CD14-positive monocyte (primary cell): ENCODE results near the gene BORA. TPM values are rescaled to one million over a fixed set of nuclear protein-coding genes. Genes with fewer than 3 reads are reported as not detected.
A peak's percentile ranks its signal among the peaks of the same experiment; 100 is the strongest.

Source experiments
- DNase-seq, 3 donors: peaks; one replicate each; pipeline ENCODE4 v3.0.0-alpha.2; 2011 to 2022
- H2AFZ ChIP-seq: 2 replicates; pipeline ENCODE4 v1.6.0; 2012; ENCODE audit warnings: mild to moderate bottlenecking, low read depth, low read length, inconsistent platforms; ENCODE audit not compliant: insufficient read depth, poor library complexity, severe bottlenecking
- H3K27ac ChIP-seq, 2 donors: 1 replicate in 1 of 2; 2 replicates in 1 of 2; pipeline ENCODE4 v1.5.1; 2012 to 2013; ENCODE audit warnings: low read length in 2 of 2, control low read depth in 1 of 2, inconsistent platforms in 1 of 2, low read depth in 1 of 2, mild to moderate bottlenecking in 1 of 2
- H3K27me3 ChIP-seq, 2 donors: one replicate each; pipeline versions ENCODE4 v1.6.0 to v1.6.1; 2011 to 2013; ENCODE audit warnings: low read length in 2 of 2; ENCODE audit not compliant: control insufficient read depth in 2 of 2, insufficient read depth in 2 of 2
- H3K36me3 ChIP-seq, 2 donors: replicated peaks in 1 of 2; 1 replicate in 1 of 2; 2 replicates in 1 of 2; pipeline versions ENCODE4 v1.5.1 to v1.6.1; 2012 to 2013; ENCODE audit warnings: low read length in 2 of 2, control low read depth in 1 of 2, inconsistent platforms in 1 of 2, mild to moderate bottlenecking in 1 of 2; ENCODE audit not compliant: insufficient read depth in 2 of 2, control insufficient read depth in 1 of 2
- H3K4me1 ChIP-seq, 2 donors: 1 replicate in 1 of 2; 2 replicates in 1 of 2; pipeline versions ENCODE4 v1.5.1 to v1.6.1; 2012 to 2013; ENCODE audit warnings: low read length in 2 of 2, control low read depth in 1 of 2, inconsistent platforms in 1 of 2, mild to moderate bottlenecking in 1 of 2, moderate library complexity in 1 of 2; ENCODE audit not compliant: insufficient read depth in 2 of 2, control insufficient read depth in 1 of 2
- H3K4me2 ChIP-seq: replicated peaks from 2 replicates; pipeline ENCODE3; 2012; ENCODE audit warnings: low read length, moderate library complexity, mild to moderate bottlenecking; ENCODE audit not compliant: poor library complexity, severe bottlenecking; ENCODE audit errors: extremely low read depth
- H3K4me3 ChIP-seq, 3 experiments: fragments of 200-600 bp in 1 of 3; sonication (generic) in 1 of 3; replicated peaks in 1 of 3; 1 replicate in 2 of 3; 2 replicates in 1 of 3; pipeline ENCODE4 v1.5.1; 2011 to 2013; ENCODE audit warnings: low read length in 3 of 3, mild to moderate bottlenecking in 3 of 3, control low read depth in 2 of 3, low read depth in 2 of 3, inconsistent platforms in 1 of 3, moderate library complexity in 1 of 3
- H3K79me2 ChIP-seq: 2 replicates; pipeline ENCODE4 v1.6.0; 2012; ENCODE audit warnings: mild to moderate bottlenecking, control low read depth, inconsistent platforms, low read length, moderate library complexity; ENCODE audit not compliant: insufficient read depth
- H3K9ac ChIP-seq: 2 replicates; pipeline ENCODE4 v1.6.0; 2017; ENCODE audit warnings: low read length, mild to moderate bottlenecking; ENCODE audit not compliant: insufficient read depth, poor library complexity, severe bottlenecking
- H3K9me3 ChIP-seq, 2 donors: replicated peaks in 1 of 2; 1 replicate in 1 of 2; 2 replicates in 1 of 2; pipeline versions ENCODE4 v1.5.1 to v1.6.1; 2012 to 2013; ENCODE audit warnings: low read length in 2 of 2, control low read depth in 1 of 2; ENCODE audit not compliant: control insufficient read depth in 1 of 2, insufficient read depth in 1 of 2
- H4K20me1 ChIP-seq: 2 replicates; pipeline ENCODE4 v1.6.0; 2012; ENCODE audit warnings: mild to moderate bottlenecking, low read length, control low read depth, moderate library complexity; ENCODE audit not compliant: insufficient read depth
- H3K27ac Mint-ChIP-seq, 7 donors: one replicate each; pipeline ENCODE4 v1.8.0; 2020; ENCODE audit warnings: mild to moderate bottlenecking in 7 of 7, mixed read lengths in 7 of 7, moderate library complexity in 6 of 7, inconsistent platforms in 2 of 7
- H3K27me3 Mint-ChIP-seq, 3 donors: one replicate each; pipeline ENCODE4 v1.8.0; 2021 to 2022; ENCODE audit warnings: low read depth in 3 of 3, mild to moderate bottlenecking in 3 of 3, mixed read lengths in 3 of 3, moderate library complexity in 3 of 3, inconsistent platforms in 1 of 3
- H3K36me3 Mint-ChIP-seq, 2 donors: one replicate each; pipeline ENCODE4 v1.8.0; 2020; ENCODE audit warnings: mixed read lengths in 2 of 2, inconsistent platforms in 1 of 2, mild to moderate bottlenecking in 1 of 2
- H3K4me1 Mint-ChIP-seq: one replicate; pipeline ENCODE4 v1.8.0; 2020; ENCODE audit warnings: mild to moderate bottlenecking, mixed read lengths
- H3K4me3 Mint-ChIP-seq, 2 donors: one replicate each; pipeline ENCODE4 v1.8.0; 2020; ENCODE audit warnings: mild to moderate bottlenecking in 2 of 2, mixed read lengths in 2 of 2, moderate library complexity in 1 of 2
- H3K9me3 Mint-ChIP-seq, 7 donors: one replicate each; pipeline ENCODE4 v1.8.0; 2020 to 2022; ENCODE audit warnings: mixed read lengths in 7 of 7, mild to moderate bottlenecking in 6 of 7, moderate library complexity in 6 of 7, inconsistent platforms in 2 of 7
- CTCF ChIP-seq: fragments of 200-600 bp; IDR thresholded peaks from one replicate; pipeline ENCODE4 v1.8.0; 2022; ENCODE audit warnings: antibody characterized with exemption, mild to moderate bottlenecking
- WGBS: methylation state at CpG from one replicate; pipeline ENCODE4 v1.1.5; 2013; ENCODE audit warnings: missing lambda C conversion rate; ENCODE audit not compliant: insufficient coverage; 5-methylcytosine and 5-hydroxymethylcytosine counted together
- intact Hi-C, 2 donors: fragments of 100-400 bp; cut with micrococcal nuclease; formaldehyde crosslinking; loops; one replicate each; pipeline versions ENCODE4 v1.15.0 to v1.15.1; 2023
- polyA plus RNA-seq, 3 donors: library from polyadenylated mRNA; depleted of rRNA in 1 of 3; unstranded in 2 of 3; stranded (reverse) in 1 of 3; fragments of 300-500 nt in 2 of 3; fragments of >200 nt in 1 of 3; fragmentation: Illumina TruSeq in 2 of 3; gene quantifications; 1 replicate in 2 of 3; 2 replicates in 1 of 3; pipeline ENCODE4 v1.2.3, GENCODE V29; 2012 to 2021

BORA gene
- polyA plus RNA-seq, 3 donors: 2.1 to 4.7 (median 2.9) TPM

DNA sequence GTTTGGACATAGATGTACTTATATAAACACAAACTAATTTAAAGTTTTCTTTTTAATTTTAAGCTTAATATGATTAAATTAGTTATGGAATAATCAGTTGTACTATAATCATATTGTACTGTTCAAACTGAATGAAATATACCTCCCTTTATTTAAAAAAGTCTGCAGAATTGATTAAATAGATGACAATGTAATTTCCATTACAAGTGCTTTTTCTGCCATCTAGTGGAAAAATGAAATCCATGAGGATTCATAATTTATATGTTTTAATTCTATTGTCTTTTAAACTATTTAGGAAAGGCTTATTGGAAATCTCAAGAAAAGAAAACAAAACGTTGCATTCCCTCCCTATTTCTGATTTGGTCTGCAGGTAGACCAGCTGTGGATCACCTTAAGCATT lies 31.1 kb upstream of the BORA start:
- H3K4me3 ChIP-seq: no peak overlapping the region
- H3K9ac ChIP-seq: no peak overlapping the region
- H3K9me3 Mint-ChIP-seq: peaks cover 0 to 7% (median 3%) of the 10 kb centered on the region in 7 donors
- no peak overlapping the region for H3K27ac ChIP-seq
- peaks cover 0 to 2% (median 0%) of the 10 kb centered on the region in 3 donors for H3K27me3 Mint-ChIP-seq
- no peak overlapping the region for H3K27ac Mint-ChIP-seq
- no peak for DNase-seq
- no peak overlapping the region for H3K4me3 Mint-ChIP-seq
- H3K4me1 Mint-ChIP-seq: peaks cover 11% of the 10 kb centered on the region
- H3K27me3 ChIP-seq: no peaks in the 10 kb centered on the region
- intact Hi-C loops: no loop called here
- no CpG with 5 or more reads among the region's 1 CpG for WGBS
- TF ChIP-seq CTCF: peak; percentile 32
- H3K36me3 ChIP-seq: no peaks in the 10 kb centered on the region
- peaks cover 0 to 4% of the 10 kb centered on the region in 2 donors for H3K4me1 ChIP-seq
- H3K36me3 Mint-ChIP-seq: no peaks in the 10 kb centered on the region
- peaks cover 0 to 3% of the 10 kb centered on the region in 2 donors for H3K9me3 ChIP-seq
- H4K20me1 ChIP-seq: no peaks in the 10 kb centered on the region
- H2AFZ ChIP-seq: no peak overlapping the region
- no peaks in the 10 kb centered on the region for H3K79me2 ChIP-seq
- no peak overlapping the region for H3K4me2 ChIP-seq

- WGBS: 86% methylated on average over 1 of the region's 2 CpGs
- Histone ChIP-seq H3K79me2 (no peaks in the 10 kb centered on the region), H3K9me3 (no peaks in the 10 kb centered on the region), H3K36me3 (no peaks in the 10 kb centered on the region), H3K9ac (no peak overlapping the region), H3K27ac (no peak overlapping the region), H3K4me3 (no peak overlapping the region), H3K4me1 (peaks cover 0 to 4% of the 10 kb centered on the region in 2 donors), H4K20me1 (no peaks in the 10 kb centered on the region), H3K27me3 (no peaks in the 10 kb centered on the region), H3K4me2 (no peak overlapping the region), H2AFZ (no peak overlapping the region)
- Mint-ChIP-seq H3K36me3 (no peaks in the 10 kb centered on the region), H3K4me1 (peaks cover 11% of the 10 kb centered on the region), H3K27ac (no peak overlapping the region), H3K27me3 (peaks cover 0 to 2% (median 0%) of the 10 kb centered on the region in 3 donors), H3K4me3 (no peak overlapping the region), H3K9me3 (peaks cover 0 to 5% (median 0%) of the 10 kb centered on the region in 7 donors)
- TF ChIP-seq CTCF: no peak
- intact Hi-C loops: no loop called here
- no peak for DNase-seq
Measured at GRCh38 chr13:72698164-72698563, 29.6 kb upstream of the BORA start.
